Measurements from ENCODE around the gene TTC33.

GRCh38 chr5:40550481-40550880, 205.3 kb downstream of the TTC33 start:
- TF ChIP-seq CTCF (IDR thresholded peaks at IDR 0.05) (no peak), EZH2 (IDR thresholded peaks at IDR 0.05; ENCODE audit: borderline replicate concordance, insufficient read depth, low read depth, low read length, poor library complexity, severe bottlenecking) (no peak)
